GM12801 (cell line): ENCODE data around the gene STX12.

Experiments used
- CTCF ChIP-seq: IDR thresholded peaks from one replicate; pipeline ENCODE4 v1.5.1; 2011; ENCODE audit warnings: control low read depth; ENCODE audit not compliant: insufficient read length; ENCODE audit errors: extremely low read depth

The STX12 gene

GRCh38 chr1:27762033-27762432, 11.0 kb upstream of the STX12 start:
- no peak for TF ChIP-seq CTCF

GRCh38 chr1:27763358-27763757, 9.7 kb upstream of the STX12 start:
- TF ChIP-seq CTCF = no peak

GRCh38 chr1:27770293-27770830, 2.7 kb upstream of the STX12 start:
- TF ChIP-seq CTCF = no peak

GRCh38 chr1:27772036-27772931, 735 bp upstream of the STX12 start:
- TF ChIP-seq CTCF = no peak

- TF ChIP-seq CTCF = no peak
These were observed 917 bp downstream of the STX12 start for GRCh38 chr1:27773826-27774445.

GRCh38 chr1:27774654-27775053, 1.6 kb downstream of the STX12 start:
- no peak for TF ChIP-seq CTCF

GRCh38 chr1:27778056-27778455, 5.0 kb downstream of the STX12 start:
- no peak for TF ChIP-seq CTCF
